ENCODE results near the gene LTBP1. TPM values are rescaled to one million over a fixed set of nuclear protein-coding genes. Genes with fewer than 3 reads are reported as not detected.

Gene LTBP1
- total RNA-seq, 1 donor from 2014 or later, result 102 TPM

GRCh38 chr2:33236482-33237385 is 290.0 kb downstream of the LTBP1 start:
- TF ChIP-seq CTCF (IDR thresholded peaks at IDR 0.05), result no peak
- Mint-ChIP-seq H3K27me3 (ENCODE audit: unreplicated experiment) (no peaks in the 10 kb centered on the region), H3K4me3 (ENCODE audit: unreplicated experiment) (no peak overlapping the region), H3K36me3 (ENCODE audit: unreplicated experiment) (peaks cover 17% of the 10 kb centered on the region), H3K27ac (ENCODE audit: unreplicated experiment) (peak overlapping the region; percentile 3), H3K9me3 (ENCODE audit: unreplicated experiment) (peaks cover 4% of the 10 kb centered on the region), H3K4me1 (ENCODE audit: unreplicated experiment) (peaks cover 17% of the 10 kb centered on the region)
- no peak for DNase-seq (ENCODE audit: extremely low spot score, unreplicated experiment)

DNA sequence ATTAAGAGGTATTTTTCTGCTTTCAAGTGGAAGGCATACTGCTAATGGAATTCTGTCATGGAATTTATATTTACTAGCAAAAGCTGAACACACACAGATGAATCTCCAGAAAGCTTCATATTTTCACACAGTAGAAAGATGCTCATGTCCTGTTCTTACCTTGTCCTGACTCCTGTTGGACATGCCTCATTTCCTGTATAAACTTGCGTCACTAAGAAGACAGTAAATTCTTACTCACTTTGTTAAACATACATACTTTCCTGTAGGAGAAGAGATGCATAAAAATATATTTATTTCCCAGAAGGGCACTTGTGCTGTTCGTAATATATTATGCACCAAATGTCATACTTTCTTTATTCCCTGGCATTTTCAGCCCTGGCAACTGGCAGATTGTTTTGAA is 291.4 kb downstream of the LTBP1 start:
- DNase-seq (ENCODE audit: extremely low spot score, unreplicated experiment), result no peak
- Mint-ChIP-seq H3K4me1 (ENCODE audit: unreplicated experiment) (peaks cover 17% of the 10 kb centered on the region), H3K27ac (ENCODE audit: unreplicated experiment) (no peak overlapping the region), H3K36me3 (ENCODE audit: unreplicated experiment) (peaks cover 12% of the 10 kb centered on the region), H3K27me3 (ENCODE audit: unreplicated experiment) (no peaks in the 10 kb centered on the region), H3K4me3 (ENCODE audit: unreplicated experiment) (no peak overlapping the region), H3K9me3 (ENCODE audit: unreplicated experiment) (peaks cover 4% of the 10 kb centered on the region)
- no peak for TF ChIP-seq CTCF (IDR thresholded peaks at IDR 0.05)

DNA sequence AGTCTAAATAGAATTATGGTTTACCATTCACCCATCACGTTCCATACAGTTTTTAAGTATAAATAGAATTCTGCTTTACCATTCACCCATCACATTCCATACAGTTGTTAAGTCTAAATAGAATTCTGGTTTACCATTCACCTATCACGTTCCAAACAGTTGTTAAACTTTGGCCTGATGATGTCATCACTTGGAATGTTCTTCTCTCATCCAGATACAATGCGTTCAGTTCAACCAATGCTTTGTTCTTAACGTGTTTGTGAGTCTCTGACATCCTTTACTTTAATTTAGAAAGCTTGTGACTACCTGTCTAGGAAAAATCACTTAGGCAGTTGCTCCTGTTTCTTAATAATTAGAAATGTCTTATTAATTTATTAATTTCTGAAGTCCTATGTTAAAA is 293.4 kb downstream of the LTBP1 start:
- H3K9me3 Mint-ChIP-seq (ENCODE audit: unreplicated experiment), result no peaks in the 10 kb centered on the region
- peaks cover under 1% of the 10 kb centered on the region for H3K36me3 Mint-ChIP-seq (ENCODE audit: unreplicated experiment)
- no peaks in the 10 kb centered on the region for H3K27me3 Mint-ChIP-seq (ENCODE audit: unreplicated experiment)
- peaks cover 17% of the 10 kb centered on the region for H3K4me1 Mint-ChIP-seq (ENCODE audit: unreplicated experiment)
- no peak overlapping the region for H3K4me3 Mint-ChIP-seq (ENCODE audit: unreplicated experiment)
- no peak overlapping the region for H3K27ac Mint-ChIP-seq (ENCODE audit: unreplicated experiment)
- DNase-seq (ENCODE audit: extremely low spot score, unreplicated experiment), result no peak
- no peak for TF ChIP-seq CTCF (IDR thresholded peaks at IDR 0.05)

DNA sequence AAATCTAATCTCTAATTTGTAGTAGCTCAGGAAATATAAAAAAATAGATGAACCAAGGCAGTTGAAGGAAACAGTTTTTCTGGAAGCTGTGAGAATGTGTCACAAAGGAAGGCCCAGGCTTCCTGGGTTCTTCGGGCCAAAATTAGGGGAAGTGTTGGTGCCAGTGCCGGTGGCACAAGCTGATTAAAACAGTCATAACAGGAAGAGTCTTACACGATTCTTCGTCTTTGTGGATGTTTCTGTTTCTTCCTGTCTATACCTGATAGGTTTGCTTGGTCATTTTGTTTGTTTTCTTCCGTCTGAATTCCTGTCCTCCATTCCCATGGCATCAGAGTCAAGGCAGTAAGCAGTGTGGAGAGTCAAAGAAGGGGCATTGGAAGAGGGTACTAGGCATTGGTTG is 294.3 kb downstream of the LTBP1 start:
- Mint-ChIP-seq H3K27ac (ENCODE audit: unreplicated experiment) (no peak overlapping the region), H3K27me3 (ENCODE audit: unreplicated experiment) (no peaks in the 10 kb centered on the region), H3K4me1 (ENCODE audit: unreplicated experiment) (peaks cover 16% of the 10 kb centered on the region), H3K9me3 (ENCODE audit: unreplicated experiment) (no peaks in the 10 kb centered on the region), H3K4me3 (ENCODE audit: unreplicated experiment) (no peak overlapping the region), H3K36me3 (ENCODE audit: unreplicated experiment) (no peaks in the 10 kb centered on the region)
- no peak for TF ChIP-seq CTCF (IDR thresholded peaks at IDR 0.05)
- no peak for DNase-seq (ENCODE audit: extremely low spot score, unreplicated experiment)

DNA sequence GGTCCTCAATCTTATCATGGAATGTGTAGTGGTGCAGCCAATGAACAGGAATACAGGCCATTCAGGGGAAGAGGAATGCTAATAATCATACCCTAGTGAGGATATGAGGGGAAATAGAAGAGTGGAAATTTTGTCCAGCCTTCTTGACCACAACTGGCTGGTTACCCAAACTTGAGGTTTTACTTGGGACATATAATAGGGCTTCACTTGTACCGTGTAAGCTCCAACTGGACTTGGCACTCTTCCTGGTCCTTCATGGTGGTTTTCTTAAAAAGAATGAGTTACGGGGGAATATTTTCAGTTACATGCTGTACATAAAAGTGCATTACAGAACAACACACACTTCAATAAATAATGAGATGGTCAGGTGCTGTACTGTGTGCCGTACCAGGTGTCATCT is 294.8 kb downstream of the LTBP1 start:
- peaks cover 11% of the 10 kb centered on the region for H3K4me1 Mint-ChIP-seq (ENCODE audit: unreplicated experiment)
- no peak for TF ChIP-seq CTCF (IDR thresholded peaks at IDR 0.05)
- no peak overlapping the region for H3K27ac Mint-ChIP-seq (ENCODE audit: unreplicated experiment)
- H3K36me3 Mint-ChIP-seq (ENCODE audit: unreplicated experiment), result no peaks in the 10 kb centered on the region
- no peaks in the 10 kb centered on the region for H3K27me3 Mint-ChIP-seq (ENCODE audit: unreplicated experiment)
- H3K9me3 Mint-ChIP-seq (ENCODE audit: unreplicated experiment), result no peaks in the 10 kb centered on the region
- DNase-seq (ENCODE audit: extremely low spot score, unreplicated experiment), result no peak
- no peak overlapping the region for H3K4me3 Mint-ChIP-seq (ENCODE audit: unreplicated experiment)

All from osteocyte (in vitro differentiated cells).